Measurements from ENCODE around the gene SYNGR3. TPM values are rescaled to one million over a fixed set of nuclear protein-coding genes. Genes with fewer than 3 reads are reported as not detected.

The SYNGR3 gene
- total and polyA plus RNA-seq, 2 donors from 2014 or later, result 2.2 to 4.6 TPM

DNA sequence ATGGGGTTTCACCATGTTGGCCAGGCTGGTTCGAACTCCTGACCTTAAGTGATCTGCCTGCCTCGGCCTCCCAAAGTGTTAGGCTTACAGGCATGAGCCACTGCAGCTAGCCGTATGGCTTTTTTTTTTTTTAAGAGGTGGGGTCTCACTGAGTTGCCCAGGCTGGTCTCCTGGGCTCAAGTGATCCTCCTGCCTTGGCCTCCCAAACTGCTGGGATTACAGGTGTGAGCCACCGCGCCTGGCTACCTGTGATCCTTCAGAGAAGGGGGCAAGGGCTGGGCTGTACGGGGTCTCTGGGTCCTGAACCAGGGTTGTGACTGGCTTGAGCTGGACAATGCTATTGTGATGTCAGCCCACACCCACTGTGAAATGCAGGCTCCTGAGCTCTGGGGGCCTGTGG, 23.3 kb upstream of the SYNGR3 start, which contains the start of gene RNF151:
Gene RNF151, plus strand, starts transcription at position 397 of the 400 bp plus-strand sequence. CDS start 26 bp downstream, outside the sequence.
- H3K9me3 ChIP-seq (ENCODE audit: control insufficient read depth in 2 of 3, insufficient read depth in 1 of 3, low read length in 3 of 3), result no peaks in the 10 kb centered on the region
- peak within 1 kb of the TSS in 1 of 3 donors; percentile 93 for H3K9ac ChIP-seq (ENCODE audit: low read length in 3 of 3)
- intact Hi-C loops (cut with DNase I), result no loop called here
- no peak for FAIRE-seq
- H3K27me3 ChIP-seq (ENCODE audit: control insufficient read depth, insufficient read depth, low read length), result no peaks in the 10 kb centered on the region
- H3K36me3 ChIP-seq (ENCODE audit: control insufficient read depth in 2 of 3, insufficient read depth in 3 of 3, low read length in 3 of 3), result peaks cover 0 to 2% (median 0%) of the 10 kb centered on the region in 3 donors
- TF ChIP-seq, protein P1, sequence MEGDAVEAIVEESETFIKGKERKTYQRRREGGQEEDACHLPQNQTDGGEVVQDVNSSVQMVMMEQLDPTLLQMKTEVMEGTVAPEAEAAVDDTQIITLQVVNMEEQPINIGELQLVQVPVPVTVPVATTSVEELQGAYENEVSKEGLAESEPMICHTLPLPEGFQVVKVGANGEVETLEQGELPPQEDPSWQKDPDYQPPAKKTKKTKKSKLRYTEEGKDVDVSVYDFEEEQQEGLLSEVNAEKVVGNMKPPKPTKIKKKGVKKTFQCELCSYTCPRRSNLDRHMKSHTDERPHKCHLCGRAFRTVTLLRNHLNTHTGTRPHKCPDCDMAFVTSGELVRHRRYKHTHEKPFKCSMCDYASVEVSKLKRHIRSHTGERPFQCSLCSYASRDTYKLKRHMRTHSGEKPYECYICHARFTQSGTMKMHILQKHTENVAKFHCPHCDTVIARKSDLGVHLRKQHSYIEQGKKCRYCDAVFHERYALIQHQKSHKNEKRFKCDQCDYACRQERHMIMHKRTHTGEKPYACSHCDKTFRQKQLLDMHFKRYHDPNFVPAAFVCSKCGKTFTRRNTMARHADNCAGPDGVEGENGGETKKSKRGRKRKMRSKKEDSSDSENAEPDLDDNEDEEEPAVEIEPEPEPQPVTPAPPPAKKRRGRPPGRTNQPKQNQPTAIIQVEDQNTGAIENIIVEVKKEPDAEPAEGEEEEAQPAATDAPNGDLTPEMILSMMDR (IDR thresholded peaks at IDR 0.05; ENCODE audit: borderline replicate concordance, extremely low read depth, insufficient read depth), result no peak
- H3K4me1 ChIP-seq (ENCODE audit: control insufficient read depth in 2 of 3, insufficient read depth in 2 of 3, low read depth in 1 of 3, low read length in 3 of 3), result peaks cover 0 to 15% (median 12%) of the 10 kb centered on the region in 3 donors
- no peak within 1 kb of the TSS for H3K27ac ChIP-seq (ENCODE audit: low read depth in 2 of 2, low read length in 2 of 2)
- DNase-seq, result no peak
- H3K4me3 ChIP-seq (ENCODE audit: low read length in 3 of 3), result peak within 1 kb of the TSS in 2 of 3 donors; percentile 76 to 86

DNA sequence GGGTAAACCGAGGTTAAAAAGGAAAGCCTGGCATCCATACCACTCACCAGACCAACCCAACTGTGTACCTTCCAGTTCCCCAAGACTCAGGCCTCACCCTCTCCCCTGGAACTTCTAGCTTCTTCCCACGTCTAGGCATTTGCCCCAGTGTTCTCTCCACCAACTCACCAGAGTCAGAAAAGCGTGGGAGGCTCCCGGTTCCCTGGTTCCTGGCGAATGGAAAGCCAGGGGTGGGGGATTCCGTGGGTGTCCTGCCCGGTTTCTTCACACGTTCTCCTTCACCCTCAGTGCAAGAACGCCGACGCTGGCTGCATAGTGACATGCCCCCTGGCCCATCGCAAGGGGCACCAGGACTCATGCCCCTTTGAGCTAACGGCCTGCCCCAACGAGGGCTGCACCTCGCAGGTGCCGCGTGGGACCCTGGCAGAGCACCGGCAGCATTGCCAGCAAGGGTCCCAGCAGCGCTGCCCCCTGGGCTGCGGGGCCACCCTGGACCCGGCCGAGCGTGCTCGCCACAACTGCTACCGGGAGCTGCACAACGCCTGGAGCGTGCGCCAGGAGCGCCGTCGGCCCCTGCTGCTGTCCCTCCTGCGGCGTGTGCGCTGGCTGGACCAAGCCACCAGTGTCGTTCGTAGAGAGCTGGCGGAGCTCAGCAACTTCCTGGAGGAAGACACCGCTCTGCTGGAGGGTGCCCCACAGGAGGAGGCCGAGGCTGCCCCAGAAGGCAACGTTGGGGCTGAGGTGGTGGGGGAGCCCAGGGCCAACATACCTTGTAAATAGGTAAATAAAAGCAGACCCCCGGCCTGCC, 21.4 kb upstream of the SYNGR3 start:
- Histone ChIP-seq H3K27me3 (ENCODE audit: control insufficient read depth, insufficient read depth, low read length) (no peaks in the 10 kb centered on the region), H3K9me3 (ENCODE audit: control insufficient read depth in 2 of 3, insufficient read depth in 1 of 3, low read length in 3 of 3) (no peaks in the 10 kb centered on the region), H3K4me1 (ENCODE audit: control insufficient read depth in 2 of 3, insufficient read depth in 2 of 3, low read depth in 1 of 3, low read length in 3 of 3) (peaks cover 0 to 22% (median 16%) of the 10 kb centered on the region in 3 donors), H3K9ac (ENCODE audit: low read length in 3 of 3) (no peak overlapping the region), H3K4me3 (ENCODE audit: low read length in 3 of 3) (no peak overlapping the region), H3K27ac (ENCODE audit: low read depth in 2 of 2, low read length in 2 of 2) (no peak overlapping the region), H3K36me3 (ENCODE audit: control insufficient read depth in 2 of 3, insufficient read depth in 3 of 3, low read length in 3 of 3) (no peaks in the 10 kb centered on the region)
- no peak for DNase-seq
- intact Hi-C loops (cut with DNase I), result no loop called here
- FAIRE-seq, result no peak
- TF ChIP-seq, protein P1 (IDR thresholded peaks at IDR 0.05; ENCODE audit: borderline replicate concordance, extremely low read depth, insufficient read depth), result no peak

DNA sequence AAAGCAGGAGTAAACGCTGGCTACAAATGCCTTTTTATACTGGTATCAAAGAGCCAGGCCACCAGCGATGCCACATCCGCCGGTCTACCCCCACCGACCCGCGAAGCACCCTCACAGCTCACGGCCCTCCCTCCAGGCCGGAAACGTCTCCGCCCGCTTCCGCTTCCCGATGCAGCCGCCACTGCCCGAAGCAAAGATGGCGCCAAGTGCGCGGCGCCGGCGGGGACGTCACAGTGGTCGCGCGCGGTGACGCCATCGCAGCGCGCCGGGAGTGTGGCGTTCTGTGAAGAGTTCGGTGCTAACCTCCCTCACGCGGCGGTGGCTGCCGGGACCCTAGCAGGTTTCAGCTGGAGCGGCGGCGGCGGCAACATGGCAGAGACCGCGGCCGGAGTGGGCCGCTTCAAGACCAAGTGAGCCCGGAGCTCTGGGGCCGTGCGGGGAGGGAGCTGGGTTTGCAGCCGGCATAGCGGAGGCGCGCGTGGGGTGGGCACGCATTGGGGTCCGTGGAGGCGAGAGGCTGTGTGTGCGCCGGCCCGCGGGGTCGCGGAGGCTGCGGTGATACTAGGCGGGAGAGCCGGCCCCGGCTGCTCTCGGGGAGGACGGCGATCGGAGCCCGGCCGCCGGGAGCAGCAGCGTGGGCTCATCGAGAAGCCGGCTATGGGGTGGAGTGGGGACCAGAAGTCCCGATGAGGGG, 17.8 kb upstream of the SYNGR3 start, which contains the start of gene TBL3:
Gene TBL3, plus strand, starts transcription at position 258 of the 694 bp plus-strand sequence. Its CDS starts 112 bp downstream, at position 370.
- no peaks in the 10 kb centered on the region for H3K27me3 ChIP-seq (ENCODE audit: control insufficient read depth, insufficient read depth, low read length)
- peak within 1 kb of the TSS; percentile 73 to 94 (median 78) for H3K9ac ChIP-seq (ENCODE audit: low read length in 3 of 3)
- intact Hi-C loops (cut with DNase I), result no loop called here
- peak within 1 kb of the TSS; percentile 87 to 90 (median 90) for H3K4me3 ChIP-seq (ENCODE audit: low read length in 3 of 3)
- H3K4me1 ChIP-seq (ENCODE audit: control insufficient read depth in 2 of 3, insufficient read depth in 2 of 3, low read depth in 1 of 3, low read length in 3 of 3), result peaks cover 0 to 11% (median 4%) of the 10 kb centered on the region in 3 donors
- peaks cover 0 to 20% (median 12%) of the 10 kb centered on the region in 3 donors for H3K36me3 ChIP-seq (ENCODE audit: control insufficient read depth in 2 of 3, insufficient read depth in 3 of 3, low read length in 3 of 3)
- no peaks in the 10 kb centered on the region for H3K9me3 ChIP-seq (ENCODE audit: control insufficient read depth in 2 of 3, insufficient read depth in 1 of 3, low read length in 3 of 3)
- FAIRE-seq, result no peak
- TF ChIP-seq, protein P1 (IDR thresholded peaks at IDR 0.05; ENCODE audit: borderline replicate concordance, extremely low read depth, insufficient read depth), result peak; percentile 26
- peak within 1 kb of the TSS; percentile 88 to 95 for H3K27ac ChIP-seq (ENCODE audit: low read depth in 2 of 2, low read length in 2 of 2)
- DNase-seq, result peak; percentile 96 to 98 (median 97)
